ENCODE measurements around the gene CMC2. TPM values are rescaled to one million over a fixed set of nuclear protein-coding genes. Genes with fewer than 3 reads are reported as not detected.

The CMC2 gene
- total and polyA plus RNA-seq, 2 of the 13 experiments (the other 11 are each of a cell fraction or from before 2014, with no cell fraction given), result 116 to 129 TPM

DNA sequence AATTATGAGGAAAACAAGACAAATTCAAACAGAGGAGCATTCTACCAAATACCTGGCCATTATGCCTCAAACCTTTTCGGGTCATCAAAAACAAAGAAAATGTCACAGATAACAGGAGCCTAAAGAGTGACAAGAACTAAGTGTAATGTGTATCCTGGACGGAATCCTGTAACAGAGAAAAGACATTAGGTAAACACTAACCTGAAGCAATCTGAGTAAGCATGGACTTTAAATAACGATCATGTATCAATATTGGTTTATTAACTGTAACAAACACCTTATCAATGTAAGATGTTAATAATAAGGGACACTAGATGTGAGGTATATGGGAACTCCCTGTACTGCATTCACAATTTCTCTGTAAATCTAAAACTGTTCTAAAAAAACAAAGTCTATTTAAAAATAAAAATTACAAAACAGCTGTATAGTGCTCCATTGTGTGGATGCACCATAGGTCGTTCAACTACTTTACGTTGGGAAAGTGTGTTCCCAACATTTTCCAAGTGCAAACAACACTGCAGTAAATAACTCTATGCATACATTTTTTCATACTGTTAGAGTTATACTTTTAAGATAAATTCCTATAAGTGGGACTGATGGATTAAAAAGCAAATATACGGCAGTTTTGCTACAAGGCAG lies 14.8 kb downstream of the CMC2 start (continued):
- TF ChIP-seq, protein P1, sequence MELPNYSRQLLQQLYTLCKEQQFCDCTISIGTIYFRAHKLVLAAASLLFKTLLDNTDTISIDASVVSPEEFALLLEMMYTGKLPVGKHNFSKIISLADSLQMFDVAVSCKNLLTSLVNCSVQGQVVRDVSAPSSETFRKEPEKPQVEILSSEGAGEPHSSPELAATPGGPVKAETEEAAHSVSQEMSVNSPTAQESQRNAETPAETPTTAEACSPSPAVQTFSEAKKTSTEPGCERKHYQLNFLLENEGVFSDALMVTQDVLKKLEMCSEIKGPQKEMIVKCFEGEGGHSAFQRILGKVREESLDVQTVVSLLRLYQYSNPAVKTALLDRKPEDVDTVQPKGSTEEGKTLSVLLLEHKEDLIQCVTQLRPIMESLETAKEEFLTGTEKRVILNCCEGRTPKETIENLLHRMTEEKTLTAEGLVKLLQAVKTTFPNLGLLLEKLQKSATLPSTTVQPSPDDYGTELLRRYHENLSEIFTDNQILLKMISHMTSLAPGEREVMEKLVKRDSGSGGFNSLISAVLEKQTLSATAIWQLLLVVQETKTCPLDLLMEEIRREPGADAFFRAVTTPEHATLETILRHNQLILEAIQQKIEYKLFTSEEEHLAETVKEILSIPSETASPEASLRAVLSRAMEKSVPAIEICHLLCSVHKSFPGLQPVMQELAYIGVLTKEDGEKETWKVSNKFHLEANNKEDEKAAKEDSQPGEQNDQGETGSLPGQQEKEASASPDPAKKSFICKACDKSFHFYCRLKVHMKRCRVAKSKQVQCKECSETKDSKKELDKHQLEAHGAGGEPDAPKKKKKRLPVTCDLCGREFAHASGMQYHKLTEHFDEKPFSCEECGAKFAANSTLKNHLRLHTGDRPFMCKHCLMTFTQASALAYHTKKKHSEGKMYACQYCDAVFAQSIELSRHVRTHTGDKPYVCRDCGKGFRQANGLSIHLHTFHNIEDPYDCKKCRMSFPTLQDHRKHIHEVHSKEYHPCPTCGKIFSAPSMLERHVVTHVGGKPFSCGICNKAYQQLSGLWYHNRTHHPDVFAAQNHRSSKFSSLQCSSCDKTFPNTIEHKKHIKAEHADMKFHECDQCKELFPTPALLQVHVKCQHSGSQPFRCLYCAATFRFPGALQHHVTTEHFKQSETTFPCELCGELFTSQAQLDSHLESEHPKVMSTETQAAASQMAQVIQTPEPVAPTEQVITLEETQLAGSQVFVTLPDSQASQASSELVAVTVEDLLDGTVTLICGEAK (IDR thresholded peaks at IDR 0.05), result no peak
- TF ChIP-seq, protein P1 (CRISPR knock-in tag; IDR thresholded peaks at IDR 0.05), result no peak
- TF ChIP-seq SKI (IDR thresholded peaks at IDR 0.05; ENCODE audit: partially characterized antibody), result peak; percentile 56
- TF ChIP-seq MIER3 (CRISPR knock-in tag; IDR thresholded peaks at IDR 0.05; ENCODE audit: borderline replicate concordance), result peak; percentile 27; the same call in 1 of the 2 replicates
- TF ChIP-seq, protein P2, sequence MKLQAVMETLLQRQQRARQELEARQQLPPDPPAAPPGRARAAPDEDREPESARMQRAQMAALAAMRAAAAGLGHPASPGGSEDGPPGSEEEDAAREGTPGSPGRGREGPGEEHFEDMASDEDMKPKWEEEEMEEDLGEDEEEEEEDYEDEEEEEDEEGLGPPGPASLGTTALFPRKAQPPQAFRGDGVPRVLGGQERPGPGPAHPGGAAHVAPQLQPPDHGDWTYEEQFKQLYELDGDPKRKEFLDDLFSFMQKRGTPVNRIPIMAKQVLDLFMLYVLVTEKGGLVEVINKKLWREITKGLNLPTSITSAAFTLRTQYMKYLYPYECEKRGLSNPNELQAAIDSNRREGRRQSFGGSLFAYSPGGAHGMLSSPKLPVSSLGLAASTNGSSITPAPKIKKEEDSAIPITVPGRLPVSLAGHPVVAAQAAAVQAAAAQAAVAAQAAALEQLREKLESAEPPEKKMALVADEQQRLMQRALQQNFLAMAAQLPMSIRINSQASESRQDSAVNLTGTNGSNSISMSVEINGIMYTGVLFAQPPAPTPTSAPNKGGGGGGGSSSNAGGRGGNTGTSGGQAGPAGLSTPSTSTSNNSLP (IDR thresholded peaks at IDR 0.05; ENCODE audit: low read depth, low read length), result peak; percentile 98
- peak; percentile 46; the same call in 1 of the 2 replicates for TF ChIP-seq HDAC2 (CRISPR knock-in tag; IDR thresholded peaks at IDR 0.05)
- TF ChIP-seq BCL6 (CRISPR knock-in tag; IDR thresholded peaks at IDR 0.05), result peak; percentile 69
- TF ChIP-seq MEIS1 (CRISPR knock-in tag; IDR thresholded peaks at IDR 0.05; ENCODE audit: borderline replicate concordance), result no peak
- TF ChIP-seq, protein P3, sequence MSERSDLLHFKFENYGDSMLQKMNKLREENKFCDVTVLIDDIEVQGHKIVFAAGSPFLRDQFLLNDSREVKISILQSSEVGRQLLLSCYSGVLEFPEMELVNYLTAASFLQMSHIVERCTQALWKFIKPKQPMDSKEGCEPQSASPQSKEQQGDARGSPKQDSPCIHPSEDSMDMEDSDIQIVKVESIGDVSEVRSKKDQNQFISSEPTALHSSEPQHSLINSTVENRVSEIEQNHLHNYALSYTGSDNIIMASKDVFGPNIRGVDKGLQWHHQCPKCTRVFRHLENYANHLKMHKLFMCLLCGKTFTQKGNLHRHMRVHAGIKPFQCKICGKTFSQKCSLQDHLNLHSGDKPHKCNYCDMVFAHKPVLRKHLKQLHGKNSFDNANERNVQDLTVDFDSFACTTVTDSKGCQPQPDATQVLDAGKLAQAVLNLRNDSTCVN (CRISPR knock-in tag; IDR thresholded peaks at IDR 0.05; ENCODE audit: borderline replicate concordance), result no peak
- TF ChIP-seq TBL1XR1 (IDR thresholded peaks at IDR 0.05; ENCODE audit: borderline replicate concordance, low read length, partially characterized antibody), result peak; percentile 76
- TF ChIP-seq, protein P4, sequence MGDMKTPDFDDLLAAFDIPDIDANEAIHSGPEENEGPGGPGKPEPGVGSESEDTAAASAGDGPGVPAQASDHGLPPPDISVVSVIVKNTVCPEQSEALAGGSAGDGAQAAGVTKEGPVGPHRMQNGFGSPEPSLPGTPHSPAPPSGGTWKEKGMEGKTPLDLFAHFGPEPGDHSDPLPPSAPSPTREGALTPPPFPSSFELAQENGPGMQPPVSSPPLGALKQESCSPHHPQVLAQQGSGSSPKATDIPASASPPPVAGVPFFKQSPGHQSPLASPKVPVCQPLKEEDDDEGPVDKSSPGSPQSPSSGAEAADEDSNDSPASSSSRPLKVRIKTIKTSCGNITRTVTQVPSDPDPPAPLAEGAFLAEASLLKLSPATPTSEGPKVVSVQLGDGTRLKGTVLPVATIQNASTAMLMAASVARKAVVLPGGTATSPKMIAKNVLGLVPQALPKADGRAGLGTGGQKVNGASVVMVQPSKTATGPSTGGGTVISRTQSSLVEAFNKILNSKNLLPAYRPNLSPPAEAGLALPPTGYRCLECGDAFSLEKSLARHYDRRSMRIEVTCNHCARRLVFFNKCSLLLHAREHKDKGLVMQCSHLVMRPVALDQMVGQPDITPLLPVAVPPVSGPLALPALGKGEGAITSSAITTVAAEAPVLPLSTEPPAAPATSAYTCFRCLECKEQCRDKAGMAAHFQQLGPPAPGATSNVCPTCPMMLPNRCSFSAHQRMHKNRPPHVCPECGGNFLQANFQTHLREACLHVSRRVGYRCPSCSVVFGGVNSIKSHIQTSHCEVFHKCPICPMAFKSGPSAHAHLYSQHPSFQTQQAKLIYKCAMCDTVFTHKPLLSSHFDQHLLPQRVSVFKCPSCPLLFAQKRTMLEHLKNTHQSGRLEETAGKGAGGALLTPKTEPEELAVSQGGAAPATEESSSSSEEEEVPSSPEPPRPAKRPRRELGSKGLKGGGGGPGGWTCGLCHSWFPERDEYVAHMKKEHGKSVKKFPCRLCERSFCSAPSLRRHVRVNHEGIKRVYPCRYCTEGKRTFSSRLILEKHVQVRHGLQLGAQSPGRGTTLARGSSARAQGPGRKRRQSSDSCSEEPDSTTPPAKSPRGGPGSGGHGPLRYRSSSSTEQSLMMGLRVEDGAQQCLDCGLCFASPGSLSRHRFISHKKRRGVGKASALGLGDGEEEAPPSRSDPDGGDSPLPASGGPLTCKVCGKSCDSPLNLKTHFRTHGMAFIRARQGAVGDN (CRISPR knock-in tag; IDR thresholded peaks at IDR 0.05), result no peak
